ENCODE data around the gene SIK3.

- TF ChIP-seq CTCF (IDR thresholded peaks at IDR 0.05) (no peak), EZH2phosphoT487 (IDR thresholded peaks at IDR 0.05) (no peak), EZH2 (IDR thresholded peaks at IDR 0.05) (no peak)
These were observed 60.8 kb downstream of the SIK3 start for GRCh38 chr11:117037279-117037974.

Measured in neural progenitor cell (in vitro differentiated cells).